Gastroesophageal sphincter (tissue), 4 donors: ENCODE measurements around the gene SAPCD1. TPM values are rescaled to one million over a fixed set of nuclear protein-coding genes. Genes with fewer than 3 reads are reported as not detected.
"Not testable (repeated sequence)": the region's sequence is repeated elsewhere in the genome, so short reads cannot be mapped to it uniquely, and the experiment has no call there.

Experiments
- ATAC-seq: fragments of 150-250 bp; one replicate; pipeline ENCODE4 v1.9.1; 2016; ENCODE audit warnings: mild to moderate bottlenecking, moderate library complexity
- H3K27ac ChIP-seq, 4 donors: fragments of 200-600 bp; sonication (generic) in 3 of 4; 1 replicate in 3 of 4; 2 replicates in 1 of 4; pipeline ENCODE4 v1.5.1; 2016 to 2019
- H3K27me3 ChIP-seq: fragments of 200-600 bp; sonication (generic); one replicate; pipeline ENCODE4 v1.5.1; 2019
- H3K36me3 ChIP-seq, 2 donors: fragments of 200-600 bp; sonication (generic); one replicate each; pipeline ENCODE4 v1.5.1; 2019; ENCODE audit warnings: control low read depth in 1 of 2
- H3K4me1 ChIP-seq, 3 donors: fragments of 200-600 bp; sonication (generic); 1 replicate in 2 of 3; 2 replicates in 1 of 3; pipeline ENCODE4 v1.5.1; 2016 to 2019; ENCODE audit warnings: control low read depth in 2 of 3
- H3K4me3 ChIP-seq, 2 donors: fragments of 200-600 bp; sonication (generic); one replicate each; pipeline ENCODE4 v1.5.1; 2019; ENCODE audit warnings: mild to moderate bottlenecking in 1 of 2, moderate library complexity in 1 of 2
- H3K9me3 ChIP-seq, 3 donors: fragments of 200-600 bp; sonication (generic); one replicate each; pipeline ENCODE4 v1.5.1; 2017 to 2019; ENCODE audit warnings: control low read depth in 2 of 3
- CTCF ChIP-seq, 4 experiments: fragments of 200-600 bp in 2 of 4; fragments of 450-650 bp in 2 of 4; sonication (generic) in 1 of 4; IDR thresholded peaks; one replicate each; pipeline ENCODE4 v1.5.1; 2017 to 2019; ENCODE audit warnings: antibody characterized with exemption in 4 of 4, mild to moderate bottlenecking in 2 of 4, moderate library complexity in 2 of 4
- EP300 ChIP-seq: sonication (generic); formaldehyde crosslinking; IDR thresholded peaks from one replicate; pipeline ENCODE4 v1.6.1; 2017; ENCODE audit warnings: antibody characterized with exemption, mild to moderate bottlenecking
- POLR2A ChIP-seq, 2 donors: fragments of 450-650 bp; IDR thresholded peaks; one replicate each; pipeline ENCODE4 v1.6.1; 2017; ENCODE audit warnings: antibody characterized with exemption in 2 of 2, mild to moderate bottlenecking in 2 of 2, moderate library complexity in 1 of 2
- POLR2AphosphoS5 ChIP-seq: sonication (generic); formaldehyde crosslinking; IDR thresholded peaks from one replicate; pipeline ENCODE4 v1.6.1; 2017; ENCODE audit warnings: antibody characterized with exemption
- WGBS, 2 donors: methylation state at CpG; one replicate each; pipeline ENCODE4 v1.1.5; 2018; ENCODE audit warnings: low coverage in 1 of 2; 5-methylcytosine and 5-hydroxymethylcytosine counted together
- total RNA-seq, 4 donors: library from RNA; depleted of rRNA; stranded (reverse); fragments of >200 nt; gene quantifications; one replicate each; pipeline ENCODE4 v1.1.0, GENCODE V29; 2016

The SAPCD1 gene
- total RNA-seq, 4 donors from 2014 or later = 0.93 to 1.1 TPM; not detected in 2

- no peaks in the 10 kb centered on the region for H3K9me3 ChIP-seq
- TF ChIP-seq CTCF (IDR thresholded peaks at IDR 0.05) (peak in 3 of 4 experiments; percentile 19 to 55 (median 46)), EP300 (no peak), POLR2AphosphoS5 (no peak), POLR2A (IDR thresholded peaks at IDR 0.05) (no peak)
- peaks cover 0 to 22% (median 12%) of the 10 kb centered on the region in 3 donors for H3K4me1 ChIP-seq
- H3K4me3 ChIP-seq = no peak overlapping the region
- ATAC-seq = no peak
- peak overlapping the region in 2 of 4 donors; percentile 17 to 18 for H3K27ac ChIP-seq
- peaks cover 0 to 52% of the 10 kb centered on the region in 2 donors for H3K36me3 ChIP-seq
- no peaks in the 10 kb centered on the region for H3K27me3 ChIP-seq
- WGBS, 2 donors = 8 to 20% methylated on average over 2 to 4 of the region's 12 CpGs
Measured at GRCh38 chr6:31791324-31792089, 29.1 kb downstream of the SAPCD1 start.

GRCh38 chr6:31792090-31792374 lies 29.6 kb downstream of the SAPCD1 start:
- Histone ChIP-seq H3K9me3 (no peaks in the 10 kb centered on the region), H3K4me1 (peaks cover 0 to 22% (median 12%) of the 10 kb centered on the region in 3 donors), H3K27me3 (no peaks in the 10 kb centered on the region), H3K27ac (peak overlapping the region in 1 of 4 donors; percentile 18), H3K36me3 (peaks cover 0 to 52% of the 10 kb centered on the region in 2 donors), H3K4me3 (no peak overlapping the region)
- WGBS, 2 donors = 81 to 100% methylated on average over 1 to 3 of the region's 3 CpGs
- ATAC-seq = no peak
- TF ChIP-seq EP300 (no peak), POLR2AphosphoS5 (no peak), POLR2A (IDR thresholded peaks at IDR 0.05) (no peak), CTCF (IDR thresholded peaks at IDR 0.05) (no peak)

- Histone ChIP-seq H3K27me3 (no peaks in the 10 kb centered on the region), H3K9me3 (no peaks in the 10 kb centered on the region), H3K4me3 (no peak overlapping the region), H3K36me3 (peaks cover 0 to 51% of the 10 kb centered on the region in 2 donors), H3K4me1 (peaks cover 0 to 22% (median 12%) of the 10 kb centered on the region in 3 donors), H3K27ac (peak overlapping the region in 1 of 4 donors; percentile 18)
- no peak for ATAC-seq
- 96% methylated on average over 5 of the region's 12 CpGs; no CpG with 5 or more reads in 1 of the 2 donors for WGBS, 2 donors
- TF ChIP-seq POLR2A (IDR thresholded peaks at IDR 0.05) (no peak), CTCF (IDR thresholded peaks at IDR 0.05) (no peak), POLR2AphosphoS5 (no peak), EP300 (no peak)
Measured at GRCh38 chr6:31792761-31793171, 30.3 kb downstream of the SAPCD1 start.

- peak overlapping the region in 1 of 2 donors; percentile 63 for H3K4me3 ChIP-seq
Measured at GRCh38 chr6:31793927-31794245, 31.4 kb downstream of the SAPCD1 start.

GRCh38 chr6:31794294-31794865 lies 31.9 kb downstream of the SAPCD1 start:
- H3K9me3 ChIP-seq = no peaks in the 10 kb centered on the region
- WGBS, 2 donors = 10 to 39% methylated on average over 3 to 5 of the region's 7 CpGs
- peak overlapping the region; percentile 63 to 66 for H3K4me3 ChIP-seq
- peaks cover 0 to 22% (median 12%) of the 10 kb centered on the region in 3 donors for H3K4me1 ChIP-seq
- peak overlapping the region; percentile 65 to 97 (median 96) for H3K27ac ChIP-seq
- ATAC-seq = no peak
- H3K36me3 ChIP-seq = peaks cover 0 to 41% of the 10 kb centered on the region in 2 donors
- no peaks in the 10 kb centered on the region for H3K27me3 ChIP-seq
- TF ChIP-seq POLR2A (IDR thresholded peaks at IDR 0.05) (no peak), CTCF (IDR thresholded peaks at IDR 0.05) (no peak), EP300 (no peak)

More at GRCh38 chr6:31793927-31794245, 31.4 kb downstream of the SAPCD1 start:
- peaks cover 0 to 46% of the 10 kb centered on the region in 2 donors for H3K36me3 ChIP-seq
- peaks cover 0 to 22% (median 12%) of the 10 kb centered on the region in 3 donors for H3K4me1 ChIP-seq
- H3K9me3 ChIP-seq, ATAC-seq, H3K27me3 ChIP-seq: not testable (repeated sequence)
- WGBS, 2 donors = 87% methylated on average over 6 of the region's 6 CpGs; no CpG with 5 or more reads in 1 of the 2 donors
- peak overlapping the region in 3 of 4 donors; percentile 95 to 97 (median 96) for H3K27ac ChIP-seq
